OCI-LY3 (cell line): ENCODE measurements around the gene POPDC2.

Experiments used
- EZH2phosphoT487 ChIP-seq: fragments of 200-600 bp; shearing (Covaris generic); IDR thresholded peaks from 2 replicates; pipeline ENCODE4 v1.6.1; 2018; ENCODE audit warnings: antibody characterized with exemption, mixed run types, low read depth
- TF ChIP-seq, protein P1 (sequence below): fragments of 200-600, 300-600 bp; sonication (generic); IDR thresholded peaks from 2 replicates; pipeline ENCODE4 v1.5.1; 2014; ENCODE audit warnings: antibody characterized with exemption, low read length, low read depth

DNA sequence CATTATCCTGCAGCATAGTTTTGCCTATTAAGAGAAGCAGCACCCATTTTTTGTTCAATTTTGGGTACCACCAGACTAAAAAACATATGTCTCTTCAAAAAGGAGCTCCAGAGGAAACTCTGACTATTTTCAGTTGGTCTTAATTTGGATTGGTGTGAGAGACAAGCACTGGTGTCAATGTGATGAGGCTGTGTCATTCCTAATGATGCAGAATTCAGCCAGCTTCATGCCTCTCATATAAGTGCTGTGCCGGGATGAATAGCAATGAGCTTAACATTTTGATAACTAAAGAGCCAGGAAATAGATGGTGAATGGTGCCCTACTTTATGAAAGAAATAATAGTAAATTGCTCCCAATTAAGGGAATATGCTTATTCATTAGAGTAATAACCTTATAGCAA, 15.9 kb downstream of the POPDC2 start:
- TF ChIP-seq, protein P1, sequence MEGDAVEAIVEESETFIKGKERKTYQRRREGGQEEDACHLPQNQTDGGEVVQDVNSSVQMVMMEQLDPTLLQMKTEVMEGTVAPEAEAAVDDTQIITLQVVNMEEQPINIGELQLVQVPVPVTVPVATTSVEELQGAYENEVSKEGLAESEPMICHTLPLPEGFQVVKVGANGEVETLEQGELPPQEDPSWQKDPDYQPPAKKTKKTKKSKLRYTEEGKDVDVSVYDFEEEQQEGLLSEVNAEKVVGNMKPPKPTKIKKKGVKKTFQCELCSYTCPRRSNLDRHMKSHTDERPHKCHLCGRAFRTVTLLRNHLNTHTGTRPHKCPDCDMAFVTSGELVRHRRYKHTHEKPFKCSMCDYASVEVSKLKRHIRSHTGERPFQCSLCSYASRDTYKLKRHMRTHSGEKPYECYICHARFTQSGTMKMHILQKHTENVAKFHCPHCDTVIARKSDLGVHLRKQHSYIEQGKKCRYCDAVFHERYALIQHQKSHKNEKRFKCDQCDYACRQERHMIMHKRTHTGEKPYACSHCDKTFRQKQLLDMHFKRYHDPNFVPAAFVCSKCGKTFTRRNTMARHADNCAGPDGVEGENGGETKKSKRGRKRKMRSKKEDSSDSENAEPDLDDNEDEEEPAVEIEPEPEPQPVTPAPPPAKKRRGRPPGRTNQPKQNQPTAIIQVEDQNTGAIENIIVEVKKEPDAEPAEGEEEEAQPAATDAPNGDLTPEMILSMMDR: no peak
- no peak for TF ChIP-seq EZH2phosphoT487
